Smooth muscle cell (in vitro differentiated cells): ENCODE results near the gene WBP2. TPM values are rescaled to one million over a fixed set of nuclear protein-coding genes. Genes with fewer than 3 reads are reported as not detected.

Experiments used
- DNase-seq: peaks from one replicate; lab custom pipeline; 2025; ENCODE audit not compliant: unreplicated experiment; lab: John Stamatoyannopoulos, UW
- H2AFZ ChIP-seq: fragments of 200-600 bp; sonication (generic); 2 replicates; pipeline ENCODE4 v1.6.0; 2016; ENCODE audit warnings: antibody characterized with exemption, low read depth, mild to moderate bottlenecking
- H3F3A ChIP-seq: fragments of 200-600 bp; sonication (generic); 2 replicates; pipeline ENCODE4 v1.6.0; 2017; ENCODE audit warnings: antibody characterized with exemption, low read depth
- H3K27ac ChIP-seq: fragments of 200-600 bp; sonication (generic); 2 replicates; pipeline ENCODE4 v1.5.1; 2016; ENCODE audit warnings: low read depth, mild to moderate bottlenecking
- H3K27me3 ChIP-seq: fragments of 200-600 bp; sonication (generic); 2 replicates; pipeline ENCODE4 v1.6.1; 2016; ENCODE audit warnings: low read depth, mild to moderate bottlenecking
- H3K36me3 ChIP-seq: fragments of 200-600 bp; sonication (generic); 2 replicates; pipeline ENCODE4 v1.5.1; 2016; ENCODE audit warnings: low read depth
- H3K4me1 ChIP-seq: fragments of 200-600 bp; sonication (generic); 2 replicates; pipeline ENCODE4 v1.5.1; 2016; ENCODE audit warnings: low read depth
- H3K4me2 ChIP-seq: fragments of 200-600 bp; sonication (generic); 2 replicates; pipeline ENCODE4 v1.6.0; 2016; ENCODE audit warnings: mild to moderate bottlenecking
- H3K4me3 ChIP-seq: fragments of 200-600 bp; sonication (generic); 2 replicates; pipeline ENCODE4 v1.5.1; 2016; ENCODE audit warnings: mild to moderate bottlenecking
- H3K79me2 ChIP-seq: fragments of 200-600 bp; sonication (generic); 2 replicates; pipeline ENCODE4 v1.6.0; 2016; ENCODE audit warnings: low read depth, mild to moderate bottlenecking
- H3K9ac ChIP-seq: fragments of 200-600 bp; sonication (generic); 2 replicates; pipeline ENCODE4 v1.6.0; 2016; ENCODE audit warnings: low read depth
- H3K9me3 ChIP-seq: fragments of 200-600 bp; sonication (generic); replicated peaks from 2 replicates; pipeline ENCODE4 v1.5.1; 2016; ENCODE audit warnings: low read depth
- H4K20me1 ChIP-seq: fragments of 200-600 bp; sonication (generic); 2 replicates; pipeline ENCODE4 v1.6.0; 2016; ENCODE audit warnings: low read depth
- CTCF ChIP-seq: fragments of 200-600 bp; sonication (generic); IDR thresholded peaks from 2 replicates; pipeline ENCODE4 v1.5.1; 2017; ENCODE audit warnings: borderline replicate concordance, mild to moderate bottlenecking, antibody characterized with exemption; ENCODE audit not compliant: insufficient read depth, poor library complexity, severe bottlenecking
- whole genome bisulfite sequencing: methylation state at CpG from one replicate; pipeline ENCODE4 v1.1.7; 2016; ENCODE audit warnings: low lambda C conversion rate; 5-methylcytosine and 5-hydroxymethylcytosine counted together
- polyA plus RNA-seq: library from polyadenylated mRNA; unstranded; fragments of >200 nt; fragmentation: Nextera tagmentation; extraction: Ambion mirVana; gene quantifications from 2 replicates; pipeline ENCODE4 v1.2.1, GENCODE V29; 2016
- total RNA-seq: library from RNA; depleted of rRNA; stranded (reverse); fragments of >200 nt; gene quantifications from 2 replicates; pipeline ENCODE4 v1.2.3, GENCODE V29; 2014

Gene WBP2
- total RNA-seq (26.4 and 27.6 TPM in 2 replicates), polyA plus RNA-seq (91.4 and 111 TPM in 2 replicates)

GRCh38 chr17:75855310-75856061 lies at the start of gene WBP2:
Gene WBP2, minus strand, starts transcription at chr17:75855335. Its CDS starts 38 bp downstream, at chr17:75855297.
- Histone ChIP-seq H4K20me1 (peaks cover 16% of the 10 kb centered on the region), H2AFZ (peak within 1 kb of the TSS; percentile 80), H3F3A (peaks cover 10% of the 10 kb centered on the region), H3K9ac (peak within 1 kb of the TSS; percentile 82), H3K79me2 (peaks cover 6% of the 10 kb centered on the region), H3K4me3 (peak within 1 kb of the TSS; percentile 75), H3K4me2 (peak within 1 kb of the TSS; percentile 90), H3K27ac (peak within 1 kb of the TSS; percentile 81), H3K36me3 (no peaks in the 10 kb centered on the region), H3K27me3 (no peaks in the 10 kb centered on the region), H3K4me1 (peaks cover 8% of the 10 kb centered on the region), H3K9me3 (no peaks in the 10 kb centered on the region)
- TF ChIP-seq CTCF = peak; percentile 37
- peak; percentile 86 for DNase-seq
- WGBS = under 1% methylated on average over 48 of the region's 58 CpGs

- Histone ChIP-seq H3K9ac (no peak overlapping the region), H2AFZ (no peak overlapping the region), H3K9me3 (no peaks in the 10 kb centered on the region), H3K4me1 (peaks cover 9% of the 10 kb centered on the region), H4K20me1 (no peaks in the 10 kb centered on the region), H3K36me3 (no peaks in the 10 kb centered on the region), H3K79me2 (peaks cover 7% of the 10 kb centered on the region), H3K27ac (no peak overlapping the region), H3K4me3 (no peak overlapping the region), H3F3A (peaks cover 14% of the 10 kb centered on the region), H3K27me3 (no peaks in the 10 kb centered on the region), H3K4me2 (no peak overlapping the region)
- 96% methylated on average over 6 of the region's 6 CpGs for WGBS
- no peak for TF ChIP-seq CTCF
- DNase-seq = no peak
Observed at GRCh38 chr17:75902406-75902805, 47.3 kb upstream of the WBP2 start.

- H3F3A ChIP-seq = peaks cover 16% of the 10 kb centered on the region
- no peaks in the 10 kb centered on the region for H3K36me3 ChIP-seq
- no peak overlapping the region for H3K4me2 ChIP-seq
- 95% methylated on average over 18 of the region's 18 CpGs for WGBS
- TF ChIP-seq CTCF = no peak
- no peak overlapping the region for H3K27ac ChIP-seq
- H3K79me2 ChIP-seq = peaks cover 7% of the 10 kb centered on the region
- no peak overlapping the region for H2AFZ ChIP-seq
- DNase-seq = no peak
- H4K20me1 ChIP-seq = no peaks in the 10 kb centered on the region
- H3K27me3 ChIP-seq = no peaks in the 10 kb centered on the region
- H3K4me3 ChIP-seq = no peak overlapping the region
- H3K9me3 ChIP-seq = no peaks in the 10 kb centered on the region
- H3K4me1 ChIP-seq = peaks cover 9% of the 10 kb centered on the region
- no peak overlapping the region for H3K9ac ChIP-seq
Observed at GRCh38 chr17:75901727-75902126, 46.6 kb upstream of the WBP2 start.
